Measurements from ENCODE around the gene WIPF3.
"Not testable (repeated sequence)": the region's sequence is repeated elsewhere in the genome, so short reads cannot be mapped to it uniquely, and the experiment has no call there.

The WIPF3 gene

DNA sequence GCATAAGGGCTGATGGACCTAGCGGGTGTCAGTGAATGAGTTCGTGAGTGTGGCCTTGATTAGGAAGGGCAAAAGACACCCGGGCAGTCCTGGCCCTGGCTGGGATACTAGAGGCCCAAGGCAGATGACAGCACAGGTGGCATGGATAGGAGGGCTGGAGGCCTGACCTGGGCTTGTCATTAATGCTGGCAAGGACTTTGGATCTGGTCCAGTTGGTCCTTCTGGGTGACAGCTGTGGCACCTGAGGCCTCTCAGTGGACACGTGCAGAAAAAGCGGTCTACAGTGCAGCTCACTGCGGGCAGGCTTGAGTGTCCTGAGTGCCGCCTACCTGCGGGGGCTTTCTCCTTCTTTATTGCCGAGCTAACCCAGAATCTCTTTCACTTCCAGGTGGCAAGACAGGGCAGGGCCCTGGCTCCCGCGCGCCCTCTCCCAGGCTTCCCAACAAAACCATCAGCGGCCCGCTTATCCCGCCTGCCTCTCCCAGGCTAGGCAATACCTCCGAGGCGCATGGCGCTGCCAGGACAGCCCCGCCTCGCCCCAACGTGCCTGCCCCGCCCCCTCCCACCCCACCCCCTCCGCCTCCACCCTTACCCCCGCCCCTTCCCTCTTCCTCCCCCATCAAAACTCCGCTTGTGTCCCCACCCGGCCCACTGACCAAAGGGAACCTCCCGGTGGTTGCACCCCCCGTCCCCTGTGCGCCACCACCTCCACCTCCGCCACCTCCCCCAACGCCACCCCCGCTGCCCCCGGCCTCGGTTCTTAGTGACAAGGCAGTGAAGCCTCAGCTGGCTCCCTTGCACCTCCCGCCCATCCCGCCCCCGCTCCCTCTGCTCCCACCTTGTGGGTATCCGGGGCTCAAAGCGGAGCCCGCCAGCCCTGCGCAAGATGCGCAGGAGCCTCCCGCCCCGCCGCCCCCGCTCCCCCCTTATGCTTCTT, 77.4 kb downstream of the WIPF3 start:
- DNase-seq: no peak

- no peak for DNase-seq
Measured at GRCh38 chr7:29884399-29885272, 78.3 kb downstream of the WIPF3 start.

DNA sequence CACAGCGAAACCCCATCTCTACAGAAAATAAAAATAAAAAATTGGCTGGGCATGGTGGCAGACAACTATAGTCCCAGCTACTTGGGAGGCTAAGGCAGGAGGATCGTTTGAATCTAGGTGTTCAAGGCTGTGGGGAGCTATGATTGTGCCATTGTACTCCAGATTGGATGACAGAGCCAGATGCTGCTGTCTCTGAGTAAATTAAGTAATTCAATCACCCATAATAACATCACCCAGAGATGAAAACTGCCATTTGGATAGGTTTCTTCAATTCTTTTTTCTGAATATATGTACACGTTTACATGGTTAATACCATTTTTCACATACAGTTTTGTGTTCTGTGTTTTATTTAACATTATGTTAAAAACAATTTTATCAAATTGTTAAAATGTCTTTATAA, 79.3 kb downstream of the WIPF3 start:
- DNase-seq: no peak

GRCh38 chr7:29886827-29887226, 80.5 kb downstream of the WIPF3 start:
- DNase-seq: no peak

DNA sequence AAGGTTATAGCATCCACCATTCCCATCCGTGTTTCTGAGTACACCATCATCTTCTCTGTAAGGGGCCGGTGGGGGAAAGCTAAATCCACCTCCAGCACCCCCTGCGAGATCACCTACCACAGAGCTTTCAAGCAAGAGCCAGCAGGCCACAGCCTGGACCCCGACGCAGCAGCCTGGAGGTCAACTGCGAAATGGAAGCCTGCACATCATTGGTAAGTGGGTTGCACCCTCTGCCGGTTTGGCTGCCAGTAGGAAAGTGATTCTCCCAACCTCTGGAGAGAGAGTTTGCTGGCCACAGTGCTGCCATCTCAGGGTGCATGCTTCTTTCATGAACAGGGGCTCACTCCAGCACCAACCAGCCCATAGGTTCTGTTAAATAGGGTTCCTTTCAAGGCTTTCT, 81.7 kb downstream of the WIPF3 start:
- DNase-seq: no peak

- no peak for DNase-seq
Measured at GRCh38 chr7:29889288-29889687, 83.0 kb downstream of the WIPF3 start.

DNA sequence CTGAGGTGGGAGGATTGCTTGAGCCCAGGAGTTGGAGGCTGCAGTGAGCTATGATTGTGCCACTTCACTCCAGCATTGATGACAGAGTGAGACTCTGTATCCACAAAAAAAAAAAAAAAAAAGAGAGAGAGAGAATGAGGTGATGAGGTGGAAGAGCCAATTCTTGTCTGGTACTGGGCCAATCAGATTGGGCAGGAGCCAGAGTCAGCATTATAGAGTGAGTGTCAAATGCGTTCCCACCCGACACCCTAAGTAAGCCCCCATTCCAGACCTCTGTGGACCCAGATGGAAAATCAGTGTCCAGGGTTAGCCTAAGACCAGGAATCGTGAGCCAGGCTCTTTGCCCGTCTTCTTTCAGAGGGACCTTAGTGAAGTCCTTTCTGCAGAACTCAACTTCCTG, 83.9 kb downstream of the WIPF3 start:
- DNase-seq: no peak

DNA sequence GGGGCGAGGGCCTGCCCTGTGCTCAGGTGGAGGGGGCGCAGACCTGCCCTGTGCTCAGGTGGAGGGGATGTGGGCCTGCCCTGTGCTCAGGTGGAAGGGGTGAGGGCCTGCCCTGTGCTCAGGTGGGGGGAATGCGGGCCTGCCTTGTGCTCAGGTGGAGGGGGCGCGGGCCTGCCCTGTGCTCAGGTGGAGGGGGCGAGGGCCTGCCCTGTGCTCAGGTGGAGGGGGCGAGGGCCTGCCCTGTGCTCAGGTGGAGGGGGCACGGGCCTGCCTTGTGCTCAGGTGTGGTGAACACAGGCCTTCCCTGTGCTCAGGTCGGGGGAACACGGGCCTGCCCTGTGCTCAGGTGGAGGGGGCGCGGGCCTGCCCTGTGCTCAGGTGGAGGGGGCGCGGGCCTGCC, 84.5 kb downstream of the WIPF3 start:
- not testable (repeated sequence) for DNase-seq

DNA sequence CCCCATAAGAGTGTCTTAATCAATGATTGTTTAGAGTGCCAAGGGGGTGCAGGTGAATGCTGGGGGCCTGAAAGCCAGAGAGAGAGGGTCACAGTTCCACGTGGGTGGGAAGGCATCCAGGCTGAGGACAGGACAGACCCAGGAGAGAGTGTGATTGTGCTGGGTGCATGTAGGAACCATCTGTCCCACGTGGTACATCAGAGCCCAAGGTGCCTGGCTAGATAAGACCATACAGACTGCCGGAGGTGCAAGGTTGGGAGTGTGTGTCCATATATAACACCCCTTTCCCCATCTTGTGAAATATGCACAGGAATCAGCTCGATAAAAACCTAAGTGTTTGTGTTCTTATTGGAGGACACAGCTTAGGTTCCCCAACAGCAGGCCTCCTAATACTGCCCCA, 85.5 kb downstream of the WIPF3 start:
- DNase-seq: no peak

DNA sequence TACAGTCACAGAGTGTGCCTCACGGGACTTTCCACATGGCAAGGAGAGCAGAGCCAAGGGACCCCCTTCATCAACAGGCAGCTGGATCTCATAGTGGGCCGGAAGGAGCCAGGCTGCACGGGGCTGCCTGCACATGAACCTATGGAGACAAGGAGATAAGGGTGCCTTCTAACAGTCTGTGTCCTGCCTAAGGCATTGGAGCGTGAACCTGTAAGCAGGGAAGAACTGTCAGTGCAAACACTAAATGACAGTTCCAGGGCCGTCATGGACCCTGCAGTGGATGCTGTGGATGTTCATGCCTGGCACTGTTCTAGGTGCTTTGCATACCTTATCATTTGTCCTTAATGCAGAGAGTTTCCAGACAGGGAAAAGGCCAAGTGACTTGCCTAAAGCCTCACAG, 85.9 kb downstream of the WIPF3 start:
- no peak for DNase-seq

- DNase-seq: no peak
Measured at GRCh38 chr7:29893351-29893965, 87.2 kb downstream of the WIPF3 start.

DNA sequence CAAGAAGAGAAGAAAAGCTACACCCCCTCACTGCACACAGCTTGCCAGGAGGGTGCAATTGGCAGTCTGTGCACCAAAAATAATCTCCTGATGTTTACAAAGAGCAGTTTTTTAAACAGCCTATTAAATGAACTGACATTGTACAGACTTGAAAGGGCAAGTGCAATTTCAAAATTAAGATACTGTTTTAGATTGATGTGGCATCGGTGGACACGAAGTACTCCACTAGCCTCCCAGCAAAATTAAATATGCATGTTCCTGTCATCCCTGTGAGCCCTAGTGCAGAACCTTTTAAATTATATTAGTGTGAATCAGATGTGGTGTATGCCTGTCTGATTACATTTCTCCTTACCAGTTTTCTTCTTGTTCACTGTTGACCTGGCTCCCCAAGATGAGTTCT, 87.9 kb downstream of the WIPF3 start:
- DNase-seq: no peak

GRCh38 chr7:29895559-29895958, 89.3 kb downstream of the WIPF3 start:
- no peak for DNase-seq

DNA sequence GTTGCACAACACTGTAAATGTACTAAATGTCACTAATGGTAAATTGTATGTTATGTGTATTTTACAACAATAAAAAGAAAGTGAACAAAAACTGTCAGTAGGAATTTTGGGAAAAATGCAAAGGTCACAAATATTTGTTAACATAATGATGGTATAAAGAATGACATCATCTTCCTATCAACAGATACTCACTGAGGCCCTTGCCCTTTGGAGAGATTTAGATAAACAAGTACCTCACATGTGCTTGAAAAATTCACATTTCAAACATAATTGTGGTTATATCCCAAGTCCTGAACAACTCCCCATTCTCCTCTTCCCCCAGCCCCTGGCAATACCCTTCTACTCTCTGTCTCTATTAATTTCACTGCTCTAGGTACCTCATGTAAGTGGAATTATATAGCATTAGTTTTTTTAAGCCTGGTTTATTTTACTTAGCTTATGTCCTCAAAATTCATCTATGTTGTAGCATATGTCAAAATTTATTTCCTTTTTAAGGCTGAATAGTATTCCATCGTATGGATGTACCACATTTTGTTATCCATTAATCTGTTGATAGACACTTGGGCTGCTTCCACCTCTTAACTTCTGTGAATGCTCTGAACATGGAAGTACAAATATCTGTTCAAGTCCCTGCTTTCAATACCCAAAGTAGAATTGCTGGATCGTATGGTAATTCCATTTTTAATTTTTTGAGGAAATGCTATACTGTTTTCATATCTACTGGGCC, 90.5 kb downstream of the WIPF3 start:
- DNase-seq: no peak

- no peak for DNase-seq
Measured at GRCh38 chr7:29898301-29898700, 92.0 kb downstream of the WIPF3 start.

DNA sequence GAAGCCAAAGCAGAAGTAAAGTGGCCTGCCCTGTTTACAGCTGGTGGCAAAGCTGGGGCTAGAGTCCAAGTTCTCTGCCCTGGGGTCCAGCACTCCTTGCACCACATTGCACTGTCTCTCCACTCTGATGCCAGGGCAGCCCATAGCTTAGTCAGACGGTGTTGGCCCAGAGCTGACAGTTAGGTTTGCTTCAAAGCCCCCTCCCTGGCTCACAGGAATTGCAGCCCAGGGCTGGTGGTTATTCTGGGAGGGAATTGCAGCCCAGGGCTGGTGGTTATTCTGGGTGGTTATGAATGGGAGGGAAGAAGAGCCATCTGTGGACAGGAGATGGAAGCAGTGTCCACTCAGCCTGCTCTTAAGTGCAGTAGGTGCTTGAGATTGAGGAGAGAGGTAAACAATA, 94.4 kb downstream of the WIPF3 start:
- no peak for DNase-seq

- no peak for DNase-seq
Measured at GRCh38 chr7:29906200-29907022, 100.1 kb downstream of the WIPF3 start.

- DNase-seq: no peak
Measured at GRCh38 chr7:29914180-29914579, 107.9 kb downstream of the WIPF3 start.

DNA sequence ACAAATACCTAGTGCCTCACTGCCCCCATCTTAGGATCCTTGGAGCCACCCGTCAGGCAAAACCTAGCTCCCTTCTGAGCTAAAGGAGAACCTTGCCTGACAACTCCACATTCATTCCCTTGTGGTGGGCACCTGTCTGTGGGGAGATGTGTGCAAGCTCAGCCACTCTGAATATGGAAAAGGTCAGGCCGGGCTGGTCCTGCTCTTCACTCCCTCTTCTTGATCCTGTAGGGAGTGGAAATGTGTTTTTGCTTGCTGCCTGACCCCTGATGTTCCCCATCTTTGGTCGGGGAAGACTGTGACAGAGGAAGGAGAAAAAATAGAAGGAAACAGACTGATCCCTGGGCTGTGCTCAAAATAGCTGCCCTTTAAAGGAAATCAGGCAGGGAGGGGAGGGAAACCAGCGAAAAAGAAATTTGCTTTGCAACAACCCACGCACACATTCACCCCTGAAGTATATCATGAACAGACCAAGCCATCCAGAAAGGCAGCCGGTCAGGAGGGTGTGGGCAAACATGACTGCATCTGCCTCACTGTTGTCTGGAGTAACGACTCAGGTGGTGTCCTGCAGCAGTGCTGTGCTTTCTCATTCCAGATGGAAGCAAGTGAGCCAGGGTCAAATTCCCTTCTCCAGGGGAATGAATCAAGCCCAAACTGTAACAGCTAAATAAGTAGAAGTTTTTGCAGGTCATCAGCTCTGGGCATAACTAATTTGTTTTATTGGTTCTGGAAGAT, 109.3 kb downstream of the WIPF3 start:
- no peak for DNase-seq

GRCh38 chr7:29917641-29918040, 111.3 kb downstream of the WIPF3 start:
- no peak for DNase-seq

DNA sequence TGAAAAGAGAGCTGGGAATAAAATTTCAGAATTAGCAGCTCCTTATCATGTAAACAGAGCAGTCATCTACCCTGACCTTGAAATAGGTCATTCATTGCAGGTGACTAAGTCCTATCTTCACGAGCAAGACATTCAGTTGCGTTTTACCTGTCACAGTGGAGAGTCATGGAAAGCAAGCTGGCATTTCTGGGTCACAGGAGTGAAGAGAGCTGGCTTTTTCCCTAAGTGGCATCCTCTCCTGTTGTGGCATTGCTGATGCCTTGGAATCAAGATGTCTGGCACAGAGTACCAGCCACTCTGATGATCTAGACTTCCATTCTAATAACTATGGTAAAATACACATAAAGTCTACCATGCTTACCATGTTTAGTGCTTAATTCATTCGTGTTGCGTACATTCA, 112.5 kb downstream of the WIPF3 start:
- DNase-seq: no peak
